A549 (cell line): ENCODE data around the gene TMEM121B. TPM values are rescaled to one million over a fixed set of nuclear protein-coding genes. Genes with fewer than 3 reads are reported as not detected.

Experiments
- ATAC-seq, 2 experiments: fragments of 200-7000 bp in 1 of 2; fragments of >200 bp in 1 of 2; cut with Nextera tagmentation in 1 of 2; cut with Tn5 transposase in 1 of 2; 3 replicates each; pipeline versions ENCODE4 v1.8.0 to v1.9.1; 2018 to 2020; ENCODE audit warnings: mild to moderate bottlenecking in 1 of 2, moderate library complexity in 1 of 2
- CTCF ChIA-PET: fragments of 300-600 bp; sonication (Branson Sonifier 250); formaldehyde crosslinking; extraction: SDS; loops from one replicate; lab custom pipeline; 2021; ENCODE audit warnings: antibody characterized with exemption, inconsistent platforms; lab: Yijun Ruan, JAX
- POLR2A ChIA-PET: fragments of 350-600 bp; formaldehyde crosslinking; extraction: SDS; loops from one replicate; lab custom pipeline; 2021; ENCODE audit warnings: antibody characterized with exemption, inconsistent platforms; lab: Yijun Ruan, JAX
- DNase-seq, 2 experiments: peaks; one replicate each; pipeline versions ENCODE4 v3.0.0 to v3.0.0-alpha.2; 2011 to 2016; ENCODE audit warnings: low read depth in 1 of 2, low spot score in 1 of 2
- FAIRE-seq: peaks from 2 replicates; lab custom pipeline; 2011; peaks lifted over from hg19 to GRCh38; lab: Jason Lieb, UNC
- H3K27ac ChIP-seq, 2 experiments: fragments of >200 bp; sonication (Bioruptor Twin); formaldehyde crosslinking; 3 replicates each; pipeline ENCODE4 v1.5.1; 2016 to 2017
- H3K4me1 ChIP-seq: fragments of >200 bp; sonication (Bioruptor Twin); formaldehyde crosslinking; 3 replicates; pipeline ENCODE4 v1.6.1; 2016
- H3K4me2 ChIP-seq: fragments of >200 bp; sonication (Bioruptor Twin); formaldehyde crosslinking; 3 replicates; pipeline ENCODE4 v1.6.1; 2016
- H3K4me3 ChIP-seq: fragments of >200 bp; sonication (Bioruptor Twin); formaldehyde crosslinking; 3 replicates; pipeline ENCODE4 v1.5.1; 2016
- H3K9me3 ChIP-seq: fragments of >200 bp; sonication (Bioruptor Twin); formaldehyde crosslinking; 3 replicates; pipeline ENCODE4 v1.6.1; 2016
- CEBPB ChIP-seq, 2 experiments: fragments of >200 bp in 1 of 2; sonication (Bioruptor Twin) in 1 of 2; formaldehyde crosslinking in 1 of 2; IDR thresholded peaks; 2 replicates each; pipeline ENCODE4 v1.6.1; 2012 to 2016
- ELK1 ChIP-seq: fragments of 150-350 bp; IDR thresholded peaks from 2 replicates; pipeline ENCODE4 v1.6.1; 2014; ENCODE audit warnings: low read depth, mild to moderate bottlenecking, low read length
- ESRRA ChIP-seq: fragments of 150-350 bp; IDR thresholded peaks from 2 replicates; pipeline ENCODE4 v1.6.1; 2014; ENCODE audit warnings: mild to moderate bottlenecking, low read length, borderline replicate concordance
- GATA3 ChIP-seq: IDR thresholded peaks from 2 replicates; pipeline ENCODE4 v1.6.1; 2012; ENCODE audit warnings: borderline replicate concordance
- HDAC2 ChIP-seq: fragments of 200-600 bp; sonication (generic); IDR thresholded peaks from 2 replicates; pipeline ENCODE4 v1.6.1; 2016
- HOXA7 ChIP-seq: fragments of 250-450 bp; sonication (Bioruptor Pico); IDR thresholded peaks from 2 replicates; pipeline ENCODE4 v1.5.0; 2020; ENCODE audit warnings: mild to moderate bottlenecking, moderate library complexity
- HOXB5 ChIP-seq: fragments of 250-450 bp; sonication (Bioruptor Pico); IDR thresholded peaks from 2 replicates; pipeline ENCODE4 v1.5.0; 2020; ENCODE audit warnings: mild to moderate bottlenecking, moderate library complexity
- JUN ChIP-seq, 2 experiments: fragments of >200 bp; sonication (Bioruptor Twin); formaldehyde crosslinking; IDR thresholded peaks; 2 replicates in 1 of 2; 3 replicates in 1 of 2; pipeline ENCODE4 v1.6.1; 2016 to 2017
- MAFK ChIP-seq: fragments of 450-650 bp; IDR thresholded peaks from 2 replicates; pipeline ENCODE4 v1.6.1; 2014; ENCODE audit not compliant: partially characterized antibody
- MYC ChIP-seq: IDR thresholded peaks from 2 replicates; pipeline ENCODE4 v1.6.1; 2012; ENCODE audit warnings: mild to moderate bottlenecking, inconsistent platforms, low read length, improper control_type of control experiment, borderline replicate concordance
- NPAS2 ChIP-seq: fragments of 250-450 bp; sonication (Bioruptor Pico); IDR thresholded peaks from 2 replicates; pipeline ENCODE4 v1.8.0; 2022; ENCODE audit warnings: mild to moderate bottlenecking, moderate library complexity, borderline replicate concordance
- PHF8 ChIP-seq: fragments of 200-600 bp; sonication (generic); IDR thresholded peaks from 2 replicates; pipeline ENCODE4 v1.6.1; 2016; ENCODE audit warnings: low read depth, mild to moderate bottlenecking, antibody characterized with exemption, moderate library complexity, borderline replicate concordance
- RCOR1 ChIP-seq: fragments of 150-350 bp; IDR thresholded peaks from 2 replicates; pipeline ENCODE4 v1.6.1; 2014; ENCODE audit warnings: antibody characterized with exemption, low read length, low read depth
- RNF2 ChIP-seq: fragments of 200-600 bp; sonication (generic); IDR thresholded peaks from 2 replicates; pipeline ENCODE4 v1.6.1; 2016; ENCODE audit warnings: low read depth, mild to moderate bottlenecking, antibody characterized with exemption, moderate library complexity, borderline replicate concordance
- ZFP36 ChIP-seq: fragments of 450-650 bp; IDR thresholded peaks from 2 replicates; pipeline ENCODE4 v1.6.1; 2014; ENCODE audit warnings: borderline replicate concordance; ENCODE audit not compliant: partially characterized antibody
- WGBS: methylation state at CpG from one replicate; pipeline ENCODE4 v1.1.6; 2017; ENCODE audit errors: missing lambda C conversion rate; 5-methylcytosine and 5-hydroxymethylcytosine counted together
- polyA plus RNA-seq, 4 experiments: library from polyadenylated mRNA; depleted of rRNA in 3 of 4; stranded (reverse); fragments of >200 nt; fragmentation: RNase III in 1 of 4; extraction: RNeasy Plus Mini Kit Qiagen cat#74134 plus additional on column Dnase treatment in 1 of 4; gene quantifications; 2 replicates in 3 of 4; 3 replicates in 1 of 4; pipeline ENCODE4 v1.2.3, GENCODE V29; 2011 to 2017
- TF ChIP-seq, protein P1 (sequence below): fragments of 250-450 bp; sonication (Bioruptor Pico); IDR thresholded peaks from 2 replicates; pipeline ENCODE4 v1.5.0; 2020; ENCODE audit warnings: low read depth, mild to moderate bottlenecking, moderate library complexity
- TF ChIP-seq, protein P2 (sequence below): fragments of 250-450 bp; sonication (Bioruptor Pico); IDR thresholded peaks from 2 replicates; pipeline ENCODE4 v1.5.0; 2021; ENCODE audit warnings: mild to moderate bottlenecking, moderate library complexity, borderline replicate concordance

TMEM121B gene
- polyA plus RNA-seq, 2 of the 4 experiments (the other 2 are of a cell fraction): 0.03 to 0.08 TPM

- TF ChIP-seq, protein P1, sequence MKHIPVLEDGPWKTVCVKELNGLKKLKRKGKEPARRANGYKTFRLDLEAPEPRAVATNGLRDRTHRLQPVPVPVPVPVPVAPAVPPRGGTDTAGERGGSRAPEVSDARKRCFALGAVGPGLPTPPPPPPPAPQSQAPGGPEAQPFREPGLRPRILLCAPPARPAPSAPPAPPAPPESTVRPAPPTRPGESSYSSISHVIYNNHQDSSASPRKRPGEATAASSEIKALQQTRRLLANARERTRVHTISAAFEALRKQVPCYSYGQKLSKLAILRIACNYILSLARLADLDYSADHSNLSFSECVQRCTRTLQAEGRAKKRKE: no peak
These were observed 36.4 kb downstream of the TMEM121B start, which contains the start of gene IL17RA (continued) for GRCh38 chr22:17084554-17085276.

DNA sequence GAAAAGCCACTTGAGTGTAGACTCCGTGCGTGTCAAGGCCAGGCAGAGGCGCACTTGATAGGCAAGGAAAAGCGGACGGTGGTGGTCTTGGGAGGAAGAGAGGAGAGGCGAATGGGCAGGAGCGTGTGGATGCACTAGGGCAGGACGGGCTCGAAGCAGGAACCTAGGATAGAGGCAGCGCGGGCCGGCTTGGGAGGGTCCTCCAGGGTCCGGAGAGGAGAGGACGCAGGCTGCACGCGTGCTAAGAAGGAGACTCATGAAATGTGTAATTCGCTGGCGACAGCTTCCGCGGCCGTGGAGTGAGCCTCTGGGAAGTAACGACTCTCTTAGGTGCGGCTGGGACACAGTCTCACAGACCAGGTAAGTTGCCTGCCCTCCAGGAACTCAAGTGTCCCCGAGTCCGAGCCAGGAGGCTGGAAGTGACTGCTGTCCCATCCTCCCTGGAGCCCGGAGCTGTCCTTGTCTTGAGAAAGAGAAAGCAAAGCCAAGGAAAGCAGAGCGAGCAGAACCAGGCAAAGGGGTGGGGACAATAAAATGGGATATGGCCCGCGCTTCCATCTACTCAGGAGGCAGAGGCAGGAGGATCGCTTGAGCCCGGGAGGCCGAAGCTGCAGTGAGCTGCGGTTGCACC lies 37.2 kb downstream of the TMEM121B start:
- DNase-seq (no peak), ATAC-seq (no peak; a peak in 1 of 6 replicates), FAIRE-seq (no peak)
- Histone ChIP-seq H3K4me3 (peak overlapping the region; percentile 71; the same call in 2 of the 3 replicates), H3K4me1 (peaks cover 3% of the 10 kb centered on the region; the same call in 1 of the 3 replicates), H3K9me3 (no peaks in the 10 kb centered on the region), H3K4me2 (peak overlapping the region; percentile 93), H3K27ac (peak overlapping the region; percentile 77 to 99; a peak in 5 of 6 replicates)
- no peak for TF ChIP-seq PHF8
- TF ChIP-seq RNF2: no peak
- no peak for TF ChIP-seq MAFK
- no peak for TF ChIP-seq ELK1
- no peak for TF ChIP-seq GATA3
- TF ChIP-seq HDAC2: no peak
- TF ChIP-seq, protein P2, sequence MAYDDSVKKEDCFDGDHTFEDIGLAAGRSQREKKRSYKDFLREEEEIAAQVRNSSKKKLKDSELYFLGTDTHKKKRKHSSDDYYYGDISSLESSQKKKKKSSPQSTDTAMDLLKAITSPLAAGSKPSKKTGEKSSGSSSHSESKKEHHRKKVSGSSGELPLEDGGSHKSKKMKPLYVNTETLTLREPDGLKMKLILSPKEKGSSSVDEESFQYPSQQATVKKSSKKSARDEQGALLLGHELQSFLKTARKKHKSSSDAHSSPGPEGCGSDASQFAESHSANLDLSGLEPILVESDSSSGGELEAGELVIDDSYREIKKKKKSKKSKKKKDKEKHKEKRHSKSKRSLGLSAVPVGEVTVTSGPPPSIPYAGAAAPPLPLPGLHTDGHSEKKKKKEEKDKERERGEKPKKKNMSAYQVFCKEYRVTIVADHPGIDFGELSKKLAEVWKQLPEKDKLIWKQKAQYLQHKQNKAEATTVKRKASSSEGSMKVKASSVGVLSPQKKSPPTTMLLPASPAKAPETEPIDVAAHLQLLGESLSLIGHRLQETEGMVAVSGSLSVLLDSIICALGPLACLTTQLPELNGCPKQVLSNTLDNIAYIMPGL (CRISPR knock-in tag): no peak
- no peak for TF ChIP-seq JUN (IDR thresholded peaks at IDR 0.05)
- TF ChIP-seq MYC: no peak
- no peak for TF ChIP-seq HOXA7
- no peak for TF ChIP-seq NPAS2
- 95% methylated on average over 30 of the region's 33 CpGs for WGBS
- CTCF ChIA-PET: interaction anchor here (0.7 to 1.9 kb wide), 2 partner anchors 12 to 417 kb away, joined by 3 to 6 read pairs; no protein-coding TSS in a partner anchor
- POLR2A ChIA-PET: no interaction called here

- DNase-seq: no peak
- peaks cover 3% of the 10 kb centered on the region; the same call in 1 of the 3 replicates for H3K4me1 ChIP-seq
- FAIRE-seq: no peak
- 93% methylated on average over 5 of the region's 5 CpGs for WGBS
- H3K4me3 ChIP-seq: no peak overlapping the region
- ATAC-seq: no peak
- no peak overlapping the region for H3K27ac ChIP-seq
- TF ChIP-seq MYC (no peak), RNF2 (no peak), RCOR1 (no peak)
- TF ChIP-seq, all 56 proteins: peak for 0
- CTCF ChIA-PET: interaction anchor here (0.7 to 1.9 kb wide), 2 partner anchors 13 to 418 kb away, joined by 3 to 6 read pairs; no protein-coding TSS in a partner anchor
- Histone ChIP-seq H3K9me3 (no peaks in the 10 kb centered on the region), H3K4me2 (no peak overlapping the region)
- POLR2A ChIA-PET: no interaction called here
These were observed 37.9 kb downstream of the TMEM121B start for GRCh38 chr22:17083255-17083654.

GRCh38 chr22:17079572-17079971 lies 41.6 kb downstream of the TMEM121B start:
- Histone ChIP-seq H3K27ac (no peak overlapping the region), H3K4me2 (no peak overlapping the region), H3K4me3 (no peak overlapping the region), H3K4me1 (peaks cover 12% of the 10 kb centered on the region; the same call in 2 of the 3 replicates), H3K9me3 (no peaks in the 10 kb centered on the region)
- 80% methylated on average over 4 of the region's 4 CpGs for WGBS
- POLR2A ChIA-PET: no interaction called here
- CTCF ChIA-PET: interaction anchor here (0.6 to 1.1 kb wide), 3 partner anchors 34 to 422 kb away, joined by 3 to 5 read pairs (median 4); no protein-coding TSS in a partner anchor
- TF ChIP-seq CEBPB (IDR thresholded peaks at IDR 0.05) (0 out of 4 replicates have a peak, but pooled peaks of 1 of the 2 experiments have one; percentile 33), HOXB5 (CRISPR knock-in tag) (no peak), HDAC2 (no peak), ZFP36 (no peak), ESRRA (no peak)
- ATAC-seq: no peak
- FAIRE-seq: no peak
- DNase-seq: no peak
